Measurements from ENCODE around the gene FBRSL1. TPM values are rescaled to one million over a fixed set of nuclear protein-coding genes. Genes with fewer than 3 reads are reported as not detected.

Gene FBRSL1
- total RNA-seq, 2 donors from 2014 or later: 20.2 to 22.5 TPM

GRCh38 chr12:132559652-132560363 is 69.9 kb downstream of the FBRSL1 start:
- Histone ChIP-seq H3K27me3 (replicated peaks; ENCODE audit: insufficient read depth) (no peaks in the 10 kb centered on the region), H3K9me3 (no peaks in the 10 kb centered on the region), H3K4me3 (peak overlapping the region; percentile 79), H3K36me3 (no peaks in the 10 kb centered on the region), H3K27ac (no peak overlapping the region), H3K4me1 (ENCODE audit: control insufficient read depth in 1 of 2, low read depth in 2 of 2) (peaks cover 3 to 22% of the 10 kb centered on the region in 2 donors)
- ATAC-seq (ENCODE audit: insufficient number of reproducible peaks, low FRiP score, low read depth) (no peak), DNase-seq (ENCODE audit: low spot score) (no peak)
- TF ChIP-seq CTCF (IDR thresholded peaks at IDR 0.05): no peak

- Histone ChIP-seq H3K4me1 (ENCODE audit: control insufficient read depth in 1 of 2, low read depth in 2 of 2) (peaks cover 3 to 22% of the 10 kb centered on the region in 2 donors), H3K9me3 (no peaks in the 10 kb centered on the region), H3K4me3 (peak overlapping the region; percentile 79), H3K36me3 (no peaks in the 10 kb centered on the region), H3K27me3 (replicated peaks; ENCODE audit: insufficient read depth) (no peaks in the 10 kb centered on the region), H3K27ac (no peak overlapping the region)
- ATAC-seq (ENCODE audit: insufficient number of reproducible peaks, low FRiP score, low read depth) (no peak), DNase-seq (ENCODE audit: low spot score) (no peak)
- no peak for TF ChIP-seq CTCF (IDR thresholded peaks at IDR 0.05)
Measured at GRCh38 chr12:132560364-132560613, 70.3 kb downstream of the FBRSL1 start.

GRCh38 chr12:132560614-132561426 is 70.9 kb downstream of the FBRSL1 start:
- DNase-seq (ENCODE audit: low spot score) (no peak), ATAC-seq (ENCODE audit: insufficient number of reproducible peaks, low FRiP score, low read depth) (no peak)
- H3K27ac ChIP-seq: no peak overlapping the region
- H3K4me3 ChIP-seq: peak overlapping the region; percentile 79
- no peaks in the 10 kb centered on the region for H3K9me3 ChIP-seq
- peak; percentile 39 for TF ChIP-seq CTCF (IDR thresholded peaks at IDR 0.05)
- no peaks in the 10 kb centered on the region for H3K36me3 ChIP-seq
- H3K4me1 ChIP-seq (ENCODE audit: control insufficient read depth in 1 of 2, low read depth in 2 of 2): peaks cover 3 to 22% of the 10 kb centered on the region in 2 donors
- H3K27me3 ChIP-seq (replicated peaks; ENCODE audit: insufficient read depth): no peaks in the 10 kb centered on the region

Other genes with a start within 250 kb of the FBRSL1 start
- 1 to 10 TPM in 1 of 2 donors, not detected in 1; 1.7 TPM for gene GALNT9, start 160.6 kb upstream of the FBRSL1 start, total RNA-seq
- not detected for gene LRCOL1, start 120.4 kb downstream of the FBRSL1 start, total RNA-seq
- not detected for gene P2RX2, start 128.6 kb downstream of the FBRSL1 start, total RNA-seq
- gene POLE, start 197.2 kb downstream of the FBRSL1 start, total RNA-seq: 10 to 100 TPM; 41.3 to 45.7 TPM
- gene PXMP2, start 197.4 kb downstream of the FBRSL1 start, total RNA-seq: 10 to 100 TPM; 56.9 to 62.7 TPM
- 10 to 100 TPM; 21.5 to 24.2 TPM for gene PGAM5, start 220.7 kb downstream of the FBRSL1 start, total RNA-seq